Measurements from ENCODE around the gene ISLR2.

Gene ISLR2

DNA sequence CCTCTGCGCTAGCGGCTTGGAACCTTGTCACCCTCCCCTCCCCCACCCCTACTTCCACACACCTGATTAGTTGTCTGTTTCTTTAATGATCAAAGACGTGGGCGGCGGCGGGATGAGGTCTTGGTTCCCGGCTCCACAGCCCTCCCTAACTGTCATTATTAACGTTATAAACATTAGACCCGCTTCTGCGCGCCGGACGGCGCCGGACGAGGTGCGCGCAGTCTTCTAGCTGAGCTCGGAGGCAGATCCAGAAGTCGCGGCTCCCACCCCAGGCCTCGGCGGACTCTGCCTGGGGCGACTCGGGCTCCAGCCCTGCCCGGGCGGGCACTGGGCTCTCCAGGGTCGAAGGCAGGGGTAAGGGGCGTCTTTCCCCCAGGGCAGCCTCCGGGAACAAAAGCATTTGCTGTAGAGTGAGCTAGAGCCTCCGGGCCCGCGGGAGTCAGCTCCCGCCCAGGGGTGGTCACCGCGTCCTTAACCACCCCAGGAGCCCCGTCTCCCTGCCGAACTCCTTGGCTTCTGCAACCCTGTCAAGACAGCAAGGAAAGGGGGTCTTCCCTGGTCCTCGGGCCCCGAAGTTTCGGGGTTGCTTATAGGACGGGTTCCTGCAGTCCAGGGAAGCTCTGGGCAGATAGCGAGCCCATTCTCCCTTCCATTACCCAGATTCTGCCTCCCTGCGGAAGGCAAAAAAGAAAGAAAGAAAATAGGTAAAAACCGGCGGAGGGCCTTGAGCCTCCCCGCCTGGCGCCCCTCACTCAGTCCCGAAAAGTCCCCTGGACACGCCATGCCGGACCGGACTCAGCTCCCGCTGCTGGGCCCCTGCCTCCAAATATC, 2.2 kb upstream of the ISLR2 start:
- peak in 16 of 42 donors; percentile 38 to 74 (median 56) for DNase-seq
- intact Hi-C loops (cut with DNase I): loop anchor here (5.0 kb wide), 2 partner anchors 179 to 194 kb away; no protein-coding TSS in a partner anchor

GRCh38 chr15:74128785-74129585, 1.4 kb upstream of the ISLR2 start:
- intact Hi-C loops (cut with DNase I): loop anchor here (5.0 kb wide), 2 partner anchors 178 to 193 kb away; no protein-coding TSS in a partner anchor
- DNase-seq: peak in 7 of 42 donors; percentile 23 to 59 (median 25)

GRCh38 chr15:74129586-74130154, 716 bp upstream of the ISLR2 start:
- peak in 16 of 42 donors; percentile 22 to 78 (median 48) for DNase-seq
- intact Hi-C loops (cut with DNase I): loop anchor here (5.0 kb wide), 2 partner anchors 178 to 193 kb away; no protein-coding TSS in a partner anchor

- intact Hi-C loops (cut with DNase I): no loop called here
- DNase-seq: peak in 6 of 42 donors; percentile 24 to 58 (median 42)
Measured at GRCh38 chr15:74130849-74131627, 652 bp downstream of the ISLR2 start.

GRCh38 chr15:74131628-74132413, 1.4 kb downstream of the ISLR2 start:
- peak in 1 of 42 donors; percentile 15 for DNase-seq
- intact Hi-C loops (cut with DNase I): no loop called here

GRCh38 chr15:74132681-74133651, 2.6 kb downstream of the ISLR2 start:
- intact Hi-C loops (cut with DNase I): no loop called here
- DNase-seq: peak in 3 of 42 donors; percentile 16 to 39 (median 21)

- intact Hi-C loops (cut with DNase I): no loop called here
- no peak for DNase-seq
Measured at GRCh38 chr15:74133694-74134386, 3.5 kb downstream of the ISLR2 start.

GRCh38 chr15:74134387-74135027, 4.1 kb downstream of the ISLR2 start:
- intact Hi-C loops (cut with DNase I): no loop called here
- peak in 23 of 42 donors; percentile 22 to 81 (median 58) for DNase-seq

- intact Hi-C loops (cut with DNase I): no loop called here
- no peak for DNase-seq
Measured at GRCh38 chr15:74135041-74135565, 4.7 kb downstream of the ISLR2 start.

DNA sequence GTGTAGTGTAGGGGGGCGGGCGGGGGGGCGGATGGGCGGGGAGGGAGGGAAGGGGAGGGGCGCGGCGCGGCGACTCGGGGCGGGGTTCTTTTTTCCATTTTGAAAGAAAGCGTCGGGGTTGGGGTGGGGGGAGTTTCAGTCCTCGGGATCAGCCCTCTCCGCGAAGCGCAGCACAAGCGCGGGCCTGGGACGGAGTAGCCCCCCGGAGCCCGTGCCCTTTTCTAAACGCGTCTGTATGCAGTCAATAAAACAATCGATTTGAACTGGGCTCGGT, 6.1 kb downstream of the ISLR2 start:
- intact Hi-C loops (cut with DNase I): no loop called here
- no peak for DNase-seq

DNA sequence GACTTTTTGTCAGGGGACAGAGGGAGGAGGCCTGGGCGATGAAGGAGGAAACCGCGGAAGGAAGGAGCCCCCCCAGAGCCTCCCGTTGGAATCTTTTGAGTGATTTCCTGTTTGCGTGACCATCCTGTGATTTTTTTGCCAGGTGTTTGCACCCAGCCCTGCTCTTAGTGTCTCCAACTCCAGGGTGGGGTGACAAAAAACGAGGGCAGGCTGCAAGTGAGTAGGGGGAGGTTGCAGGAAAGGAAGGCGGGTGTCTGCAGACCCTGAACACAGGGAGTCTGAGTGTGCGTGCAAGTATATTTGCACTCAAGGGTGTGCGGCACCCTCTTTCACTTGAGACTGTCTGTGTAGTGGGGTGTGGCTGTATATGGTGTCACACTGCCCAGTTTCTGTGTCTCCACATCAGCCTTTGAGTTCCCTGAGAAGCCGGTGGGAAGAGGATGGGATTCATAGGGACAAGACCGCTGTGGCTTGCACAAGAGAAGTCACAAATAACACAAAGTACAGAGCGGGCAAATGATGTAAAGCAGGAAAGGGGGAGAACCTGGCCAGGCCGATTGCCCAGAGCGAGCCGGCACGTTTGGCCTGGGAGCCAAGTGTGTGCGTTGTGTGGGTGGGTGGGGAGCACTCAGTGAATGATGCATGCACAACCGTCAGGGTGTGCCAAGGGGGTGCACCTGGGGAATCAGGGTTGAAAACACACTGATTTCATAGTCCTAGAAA, 6.6 kb downstream of the ISLR2 start:
- peak in 2 of 42 donors; percentile 16 to 41 for DNase-seq
- intact Hi-C loops (cut with DNase I): no loop called here

GRCh38 chr15:74137537-74137894, 7.1 kb downstream of the ISLR2 start:
- intact Hi-C loops (cut with DNase I): no loop called here
- no peak for DNase-seq

- DNase-seq: no peak
- intact Hi-C loops (cut with DNase I): no loop called here
Measured at GRCh38 chr15:74138642-74139041, 8.3 kb downstream of the ISLR2 start.

GRCh38 chr15:74141591-74141990, 11.2 kb downstream of the ISLR2 start:
- intact Hi-C loops (cut with DNase I): no loop called here
- no peak for DNase-seq

DNA sequence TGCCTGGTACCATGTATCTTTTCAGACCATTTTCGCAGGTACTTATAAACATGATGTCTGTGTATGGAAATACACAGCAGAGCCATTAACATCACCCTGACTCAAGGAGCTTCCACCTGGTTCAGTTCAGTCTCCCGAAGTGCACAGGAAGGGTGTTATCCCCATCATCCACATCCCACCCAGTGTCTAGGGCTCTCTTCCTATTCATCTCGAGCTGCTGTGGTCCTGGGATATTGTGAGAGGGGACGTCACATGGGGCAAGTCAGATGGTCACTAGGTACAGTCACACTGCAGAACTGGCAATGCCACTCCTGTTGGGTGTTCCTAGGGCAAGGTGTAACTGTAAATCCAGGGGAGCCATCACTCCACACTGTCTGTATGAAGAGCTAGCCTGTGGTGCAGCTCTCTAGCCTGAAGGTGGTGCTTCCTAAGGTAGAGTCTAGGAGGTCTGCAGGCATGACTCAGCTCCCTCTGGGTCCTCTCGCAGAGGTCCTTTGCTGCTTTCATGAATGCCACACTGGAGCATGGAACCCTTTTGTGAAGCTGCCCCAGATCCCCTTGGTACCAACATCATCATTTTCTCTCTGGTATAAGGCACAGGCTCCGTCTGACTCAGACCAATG, 13.9 kb downstream of the ISLR2 start:
- DNase-seq: no peak
- intact Hi-C loops (cut with DNase I): no loop called here

Measured in head of caudate nucleus (tissue), 42 donors.